Keratinocyte (primary cell): ENCODE results near the gene NCKAP5.

Experiments
- EZH2 ChIP-seq: IDR thresholded peaks from one replicate; pipeline ENCODE4 v1.6.1; 2012; ENCODE audit warnings: inconsistent platforms, mild to moderate bottlenecking, low read length, moderate library complexity
- TF ChIP-seq, protein P1 (sequence below), 3 experiments: IDR thresholded peaks in 1 of 3; conservative IDR thresholded peaks in 1 of 3; optimal IDR thresholded peaks in 1 of 3; 2 replicates in 2 of 3; 3 replicates in 1 of 3; pipeline versions ENCODE3 to v1.5.1; 2011; ENCODE audit warnings: low read length in 3 of 3, mild to moderate bottlenecking in 3 of 3, moderate library complexity in 2 of 3, control low read depth in 1 of 3, inconsistent platforms in 1 of 3; ENCODE audit not compliant: insufficient read depth in 2 of 3; ENCODE audit errors: extremely low read depth in 1 of 3

DNA sequence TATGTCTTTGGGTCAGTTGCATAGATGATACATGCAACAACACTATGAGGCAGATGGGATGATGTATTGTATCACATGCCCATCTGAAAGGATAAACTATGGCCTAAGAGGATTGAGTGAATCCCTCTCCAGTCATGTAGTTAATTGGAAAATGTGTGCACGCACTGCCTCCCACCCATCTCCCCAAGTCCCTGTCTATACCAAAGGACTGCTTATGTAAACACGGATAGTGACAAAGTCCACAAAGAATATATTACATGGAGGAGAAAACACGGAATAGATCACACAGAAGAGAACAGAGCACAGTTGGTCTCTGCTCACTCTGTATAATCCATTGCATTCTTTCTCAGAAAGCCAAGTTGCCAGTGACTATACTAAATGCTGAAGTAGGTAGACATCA is 82.4 kb downstream of the NCKAP5 start:
- TF ChIP-seq, protein P1, sequence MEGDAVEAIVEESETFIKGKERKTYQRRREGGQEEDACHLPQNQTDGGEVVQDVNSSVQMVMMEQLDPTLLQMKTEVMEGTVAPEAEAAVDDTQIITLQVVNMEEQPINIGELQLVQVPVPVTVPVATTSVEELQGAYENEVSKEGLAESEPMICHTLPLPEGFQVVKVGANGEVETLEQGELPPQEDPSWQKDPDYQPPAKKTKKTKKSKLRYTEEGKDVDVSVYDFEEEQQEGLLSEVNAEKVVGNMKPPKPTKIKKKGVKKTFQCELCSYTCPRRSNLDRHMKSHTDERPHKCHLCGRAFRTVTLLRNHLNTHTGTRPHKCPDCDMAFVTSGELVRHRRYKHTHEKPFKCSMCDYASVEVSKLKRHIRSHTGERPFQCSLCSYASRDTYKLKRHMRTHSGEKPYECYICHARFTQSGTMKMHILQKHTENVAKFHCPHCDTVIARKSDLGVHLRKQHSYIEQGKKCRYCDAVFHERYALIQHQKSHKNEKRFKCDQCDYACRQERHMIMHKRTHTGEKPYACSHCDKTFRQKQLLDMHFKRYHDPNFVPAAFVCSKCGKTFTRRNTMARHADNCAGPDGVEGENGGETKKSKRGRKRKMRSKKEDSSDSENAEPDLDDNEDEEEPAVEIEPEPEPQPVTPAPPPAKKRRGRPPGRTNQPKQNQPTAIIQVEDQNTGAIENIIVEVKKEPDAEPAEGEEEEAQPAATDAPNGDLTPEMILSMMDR (optimal IDR thresholded peaks at IDR 0.05 in 1 of 3, IDR thresholded peaks at IDR 0.05 in 1 of 3, conservative IDR thresholded peaks at IDR 0.05 in 1 of 3; ENCODE audit: extremely low read depth in 1 of 3, insufficient read depth in 2 of 3, low read length in 3 of 3), result no peak
- TF ChIP-seq EZH2, result no peak
